Measurements from ENCODE around the gene ACP5. TPM values are rescaled to one million over a fixed set of nuclear protein-coding genes. Genes with fewer than 3 reads are reported as not detected.
"Not testable (repeated sequence)": the region's sequence is repeated elsewhere in the genome, so short reads cannot be mapped to it uniquely, and the experiment has no call there.

The ACP5 gene
- 4.1 and 6.8 TPM in 2 replicates for polyA plus RNA-seq (2014; cell fraction: cytosol; rRNA removed)
- 3.3 and 5.2 TPM in 2 replicates for polyA plus RNA-seq (2014; cell fraction: nucleus; rRNA removed)

DNA sequence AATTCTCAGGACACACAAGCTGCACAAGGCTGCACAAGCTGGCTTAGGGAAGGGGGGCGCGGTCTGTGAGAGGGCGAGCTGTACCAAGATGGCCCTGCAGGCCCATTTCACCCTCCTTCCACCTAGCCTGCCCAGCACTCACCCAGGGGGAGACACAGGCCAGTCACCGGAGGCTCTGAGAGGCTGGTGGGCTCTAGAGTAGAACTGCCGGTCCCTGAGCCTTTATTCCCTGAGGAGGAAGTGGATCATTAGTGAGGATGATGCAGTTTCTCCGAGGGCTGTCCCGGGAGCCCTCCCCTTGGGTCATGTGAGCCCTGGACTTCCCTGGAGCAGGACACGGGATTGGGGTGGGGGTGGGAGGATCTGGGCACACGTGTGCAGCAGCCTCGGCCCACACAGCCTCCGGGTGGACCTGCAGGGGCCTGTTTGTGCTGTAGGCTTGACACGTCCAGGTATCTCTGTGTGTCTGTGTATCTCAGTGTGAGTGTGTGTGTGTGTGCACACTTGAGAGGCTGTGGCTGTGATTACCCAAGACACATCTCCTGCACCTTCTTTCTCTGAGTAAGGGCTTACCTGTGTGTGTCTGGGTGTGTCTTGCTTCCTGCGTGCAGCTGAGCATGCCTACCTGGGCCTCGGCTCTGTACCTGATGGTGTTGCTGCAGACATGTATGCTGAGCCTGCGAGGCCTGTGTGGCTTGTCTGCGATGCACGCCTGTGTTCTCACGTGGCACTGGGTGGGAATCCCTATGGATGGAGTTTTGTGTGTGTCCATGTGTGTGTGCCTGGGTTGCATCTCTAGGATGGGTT, at the start of gene ACP5:
TSS of gene ACP5 (minus strand) at position 195 of the 807 bp plus-strand sequence. CDS start 328 bp downstream, outside the sequence.
- DNase-seq (ENCODE audit: low spot score), result peak; percentile 46

DNA sequence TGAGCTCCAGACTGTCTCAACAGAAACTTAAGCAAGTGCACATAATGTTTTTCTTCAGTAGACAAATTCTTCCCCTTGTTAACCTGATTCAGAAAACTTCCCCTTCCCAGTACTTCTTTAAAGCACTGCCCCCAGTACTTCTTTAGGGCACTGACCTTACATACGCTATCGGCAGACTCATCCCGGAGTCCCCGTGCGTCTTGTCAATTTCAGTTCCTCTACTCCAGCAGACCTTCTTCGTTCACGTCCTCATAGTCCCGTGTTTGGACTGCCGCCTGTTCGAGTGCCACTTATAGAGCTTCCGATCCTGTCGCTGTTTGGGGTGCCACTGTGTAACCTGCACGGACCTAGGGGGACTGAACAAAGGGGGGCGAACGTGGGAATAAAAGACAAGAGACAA, 48.8 kb upstream of the ACP5 start:
- DNase-seq (ENCODE audit: low spot score), result no peak

DNA sequence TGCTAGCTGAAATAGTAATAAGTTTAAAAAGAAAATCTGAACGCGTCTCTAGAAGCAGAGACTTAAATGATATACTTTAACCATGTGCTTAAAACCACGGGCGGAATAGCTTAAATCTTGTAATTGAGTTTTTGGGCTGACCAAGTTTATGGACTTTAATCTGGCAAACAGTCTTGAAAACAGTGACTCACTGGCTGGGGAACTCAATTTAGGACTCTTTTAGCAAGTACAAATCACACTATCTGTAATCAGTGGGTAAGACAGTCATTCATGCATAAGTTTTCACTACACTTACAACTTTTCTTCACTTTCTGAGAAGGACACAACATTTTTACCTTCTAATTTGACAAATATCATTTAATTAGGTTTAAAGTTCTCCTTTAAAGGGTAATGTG, 46.6 kb upstream of the ACP5 start:
- DNase-seq (ENCODE audit: low spot score), result no peak

DNA sequence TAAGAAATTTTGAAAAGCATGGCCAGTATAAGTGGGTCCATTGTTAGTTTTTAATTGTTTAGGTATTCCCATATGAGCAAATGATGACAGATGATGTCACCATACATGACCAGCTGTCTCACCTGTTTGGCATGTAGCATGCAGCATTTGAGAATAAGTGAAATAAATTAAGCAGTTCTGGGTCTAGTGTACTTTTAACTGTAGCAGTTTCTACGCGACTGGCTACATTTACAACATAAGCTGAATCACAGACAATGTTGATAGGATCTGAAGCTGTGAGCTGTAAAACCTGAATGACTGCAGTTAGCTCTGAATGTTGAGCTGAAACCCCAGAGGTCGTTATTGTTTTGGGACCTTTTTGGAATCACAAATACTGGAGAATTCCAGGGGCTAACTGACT, 45.0 kb upstream of the ACP5 start:
- not testable (repeated sequence) for DNase-seq (ENCODE audit: low spot score)

DNA sequence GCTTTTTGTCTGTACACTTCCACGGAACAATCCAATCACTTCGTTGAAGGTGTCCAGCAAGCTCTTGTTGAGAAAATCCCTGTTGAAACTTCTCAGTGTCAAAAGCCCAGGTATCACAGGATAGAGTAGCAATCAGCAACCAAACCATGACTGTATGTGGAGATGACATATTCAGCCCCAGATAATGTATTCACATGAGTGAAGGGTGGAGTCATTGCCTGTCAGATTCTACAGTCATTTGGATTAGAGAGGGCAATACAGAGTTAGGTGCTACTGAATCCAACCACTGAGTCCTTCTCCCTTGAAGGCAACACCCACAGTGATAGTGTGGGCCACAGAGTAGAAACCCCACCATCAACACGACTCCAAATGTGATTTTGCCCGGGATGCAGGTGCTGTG, 43.1 kb upstream of the ACP5 start:
- no peak for DNase-seq (ENCODE audit: low spot score)

DNA sequence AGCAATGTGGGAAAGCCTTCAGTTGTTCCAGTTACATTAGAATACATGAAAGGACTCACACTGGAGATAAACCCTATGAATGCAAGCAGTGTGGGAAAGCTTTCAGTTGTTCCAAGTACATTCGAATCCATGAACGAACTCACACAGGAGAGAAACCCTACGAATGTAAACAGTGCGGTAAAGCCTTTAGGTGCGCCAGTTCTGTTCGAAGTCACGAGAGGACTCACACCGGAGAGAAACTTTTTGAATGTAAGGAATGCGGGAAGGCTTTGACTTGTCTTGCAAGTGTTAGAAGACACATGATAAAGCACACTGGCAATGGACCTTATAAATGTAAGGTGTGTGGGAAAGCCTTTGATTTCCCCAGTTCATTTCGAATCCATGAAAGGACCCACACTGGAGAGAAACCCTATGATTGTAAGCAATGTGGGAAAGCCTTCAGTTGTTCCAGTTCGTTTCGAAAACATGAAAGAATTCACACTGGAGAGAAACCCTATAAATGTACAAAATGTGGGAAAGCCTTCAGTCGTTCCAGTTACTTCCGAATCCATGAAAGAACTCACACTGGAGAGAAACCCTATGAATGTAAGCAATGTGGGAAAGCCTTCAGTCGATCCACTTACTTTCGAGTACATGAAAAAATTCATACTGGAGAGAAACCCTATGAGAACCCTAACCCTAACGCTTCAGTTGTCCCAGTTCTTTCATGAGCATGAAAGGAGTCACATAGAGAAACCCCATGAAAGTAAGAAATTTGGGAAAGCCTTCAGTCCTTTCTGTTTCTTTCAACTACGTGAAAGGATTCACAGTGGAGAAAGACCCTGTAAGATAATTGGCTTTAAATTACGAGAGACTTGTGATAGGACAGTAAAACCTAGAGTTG, 40.0 kb upstream of the ACP5 start:
- DNase-seq (ENCODE audit: low spot score), result no peak

DNA sequence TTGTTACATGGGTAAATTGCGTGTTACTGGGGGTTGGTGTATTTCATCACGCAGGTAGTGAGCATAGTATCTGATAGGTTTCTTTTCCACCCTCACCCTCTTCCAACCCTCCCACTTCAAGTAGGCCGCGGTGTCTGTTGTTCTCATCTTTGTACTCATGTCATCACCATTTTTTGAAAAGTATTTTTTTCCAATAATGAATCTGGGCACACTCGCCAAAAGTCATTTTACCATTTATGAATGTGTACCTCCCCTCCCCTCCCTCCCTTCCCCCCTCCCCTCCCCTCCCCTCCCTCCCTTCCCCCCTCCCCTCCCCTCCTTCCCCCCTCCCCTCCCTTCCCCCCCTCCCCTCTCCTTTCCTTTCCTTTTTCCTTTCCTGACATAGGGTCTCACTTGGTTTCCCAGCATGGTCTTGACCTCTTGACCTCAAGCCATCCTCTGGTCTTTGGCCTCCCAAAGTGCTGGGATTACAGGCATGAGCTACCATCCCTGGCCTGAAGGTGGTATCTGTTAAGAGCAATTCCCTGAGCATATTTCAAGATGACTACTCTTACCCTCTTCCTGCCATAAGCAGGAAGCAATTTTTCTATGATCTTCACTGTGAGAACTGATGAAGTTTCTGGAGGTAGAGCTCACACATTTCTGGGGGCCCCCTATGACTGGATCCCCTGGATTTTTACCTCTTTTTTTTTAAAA, 35.5 kb upstream of the ACP5 start:
- DNase-seq (ENCODE audit: low spot score), result no peak

DNA sequence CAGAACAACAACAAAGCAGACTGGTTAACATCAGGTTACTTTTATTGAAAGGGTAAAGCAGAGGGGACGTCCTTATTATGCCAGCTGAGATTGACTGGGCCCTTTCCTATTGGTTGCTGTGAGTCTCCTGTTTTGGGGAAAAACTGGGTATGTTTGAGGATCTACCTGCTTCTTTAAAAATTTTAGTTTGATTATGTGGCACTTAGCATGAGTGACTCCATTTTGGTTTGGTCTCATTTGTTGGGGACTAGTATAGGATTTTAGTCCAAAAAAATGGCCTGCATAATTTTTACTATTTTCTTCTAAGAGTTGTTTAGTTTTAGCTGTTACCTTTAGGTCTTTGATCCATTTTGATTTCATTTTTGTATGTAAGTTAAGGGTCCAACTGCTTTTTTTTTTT, 34.3 kb upstream of the ACP5 start:
- no peak for DNase-seq (ENCODE audit: low spot score)

DNA sequence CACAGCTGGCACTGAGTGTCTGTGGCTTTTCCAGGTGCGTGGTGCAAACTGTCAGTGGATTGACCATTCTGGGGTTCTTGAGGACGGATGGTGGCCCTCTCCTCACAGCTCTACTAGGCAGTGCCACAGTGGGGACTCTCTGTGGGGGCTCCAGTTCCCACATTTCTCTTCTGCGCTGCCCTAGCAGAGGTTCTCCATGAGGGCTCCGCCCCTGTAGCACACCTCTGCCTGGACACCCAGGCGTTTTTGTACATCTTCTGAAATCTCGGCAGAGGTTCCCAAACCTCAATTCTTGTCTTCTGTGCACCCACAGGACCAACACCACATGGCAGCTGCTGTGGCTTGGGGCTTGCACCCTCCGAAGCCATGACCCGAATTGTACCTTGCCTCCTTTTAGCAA, 29.0 kb upstream of the ACP5 start:
- no peak for DNase-seq (ENCODE audit: low spot score)

DNA sequence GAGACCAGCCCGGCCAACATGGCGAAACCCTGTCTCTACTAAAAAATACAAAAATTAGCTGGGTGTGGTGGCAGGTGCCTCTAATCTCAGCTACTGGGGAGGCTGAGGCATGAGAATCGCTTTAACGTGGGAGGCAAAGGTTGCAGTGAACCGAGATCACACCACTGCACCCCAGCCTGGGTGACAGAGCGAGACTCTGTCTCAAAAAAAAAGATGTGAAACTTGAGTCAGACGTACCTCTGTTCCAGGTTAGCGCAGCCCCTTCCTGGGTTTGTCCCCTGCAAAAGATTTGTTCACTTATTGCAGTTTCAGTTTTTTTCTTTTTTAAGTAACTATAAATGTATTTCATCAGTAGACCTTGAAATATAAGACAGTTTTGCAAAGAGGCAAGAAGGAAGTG, 22.3 kb upstream of the ACP5 start:
- not testable (repeated sequence) for DNase-seq (ENCODE audit: low spot score)

DNA sequence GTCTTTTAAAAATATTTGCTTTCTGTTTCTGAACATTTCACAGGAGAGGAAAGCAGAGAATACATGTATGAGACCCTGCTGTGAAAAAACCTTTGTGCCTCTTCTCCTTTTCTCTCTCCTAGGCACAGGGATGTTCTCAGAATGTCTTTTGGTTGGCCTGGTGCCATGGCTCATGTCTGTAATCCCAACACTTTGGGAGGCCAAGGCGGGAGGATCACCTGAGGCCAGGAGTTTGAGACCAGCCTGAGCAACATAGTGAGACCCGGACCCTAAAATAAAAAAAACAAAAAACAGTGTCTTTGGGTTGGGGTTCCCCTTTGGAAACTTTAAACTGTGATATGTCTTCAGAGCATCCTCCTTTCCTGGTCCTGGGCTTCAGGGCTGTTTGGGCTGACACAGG, 21.3 kb upstream of the ACP5 start:
- DNase-seq (ENCODE audit: low spot score), result no peak

DNA sequence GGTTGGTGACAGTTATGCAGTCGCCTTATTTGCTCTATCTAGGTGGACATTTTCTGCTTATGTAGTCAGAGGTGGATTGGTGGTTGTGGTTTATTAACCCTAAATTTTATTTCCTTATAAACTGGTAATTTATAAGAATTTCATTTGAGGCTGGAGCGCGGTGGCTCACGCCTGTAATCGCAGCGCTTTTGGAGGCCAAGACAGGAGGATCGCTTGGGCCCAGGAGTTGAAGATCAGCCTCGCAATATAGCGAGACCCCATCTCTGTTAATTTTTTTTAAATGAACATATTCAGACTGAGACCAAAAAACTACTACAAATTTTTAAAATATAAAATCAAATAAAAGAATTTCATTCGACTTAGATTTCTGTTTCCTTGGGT, 20.6 kb upstream of the ACP5 start:
- no peak for DNase-seq (ENCODE audit: low spot score)

DNA sequence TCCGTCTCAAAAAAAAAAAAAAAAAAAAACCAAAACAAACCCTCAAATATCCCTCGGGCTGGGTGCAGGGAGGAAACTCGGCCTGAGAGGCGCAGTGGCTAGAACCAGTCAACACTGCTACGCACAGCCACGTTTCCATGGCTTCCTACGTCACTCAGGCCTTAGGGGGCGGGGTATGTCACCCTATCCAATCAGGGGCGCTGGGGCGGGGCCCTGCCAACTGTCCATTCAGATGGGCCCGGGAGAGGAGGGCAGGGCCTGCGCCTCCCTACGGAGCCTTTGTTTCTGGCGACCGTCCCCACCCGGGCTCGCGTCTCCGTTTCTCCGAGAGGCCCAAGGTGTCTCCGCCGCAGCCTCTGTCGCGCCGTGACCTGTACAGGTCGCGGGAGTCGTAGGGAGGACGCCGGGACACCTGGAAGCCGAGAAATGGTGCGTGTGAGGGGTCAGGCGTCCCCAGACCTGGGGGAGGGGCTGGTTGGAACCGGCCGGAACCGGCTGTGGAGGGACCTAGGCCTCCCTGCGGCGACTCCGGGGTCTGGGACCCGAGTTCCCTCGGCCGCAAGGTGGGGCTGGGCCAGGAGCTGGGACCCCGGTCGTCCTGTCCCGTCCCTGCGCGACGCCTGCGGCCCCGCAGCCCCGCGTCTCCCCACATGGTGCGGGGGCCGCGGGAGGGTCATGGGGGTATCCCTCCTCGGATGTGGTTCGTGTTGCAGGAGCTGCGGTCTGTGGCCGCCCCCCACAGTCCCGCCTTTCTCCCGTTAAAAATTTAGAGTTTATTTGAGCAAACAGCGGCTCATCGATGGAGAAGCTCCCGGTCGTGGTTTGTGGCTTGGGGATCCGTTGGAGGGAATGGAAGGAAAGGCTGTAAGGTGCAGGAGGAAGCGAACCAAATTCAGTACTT, 20.0 kb upstream of the ACP5 start, which contains the start of gene ZNF627:
TSS of gene ZNF627 (plus strand) at position 282 of the 901 bp plus-strand sequence. CDS start at position 427, 145 bp downstream.
- DNase-seq (ENCODE audit: low spot score), result peak; percentile 96

DNA sequence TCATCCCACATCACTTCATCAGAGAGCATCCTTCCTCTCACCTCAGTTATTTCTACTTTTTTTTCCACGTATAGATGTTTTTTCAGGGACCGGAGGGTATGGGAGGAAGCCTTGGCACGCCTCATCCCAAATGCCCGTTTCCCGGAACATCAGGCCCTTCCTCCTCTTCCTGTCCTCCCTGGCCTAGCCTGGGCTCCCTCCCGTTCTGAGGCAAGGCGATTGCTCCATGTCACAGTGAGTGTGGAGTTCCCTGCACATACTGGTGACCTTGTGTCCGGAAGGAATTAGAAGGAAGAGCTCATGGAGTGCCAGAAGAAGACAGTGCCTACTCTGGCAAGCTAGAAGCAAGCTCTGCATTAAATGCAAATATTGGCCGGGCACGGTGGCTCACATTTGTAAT, 18.7 kb upstream of the ACP5 start:
- no peak for DNase-seq (ENCODE audit: low spot score)

DNA sequence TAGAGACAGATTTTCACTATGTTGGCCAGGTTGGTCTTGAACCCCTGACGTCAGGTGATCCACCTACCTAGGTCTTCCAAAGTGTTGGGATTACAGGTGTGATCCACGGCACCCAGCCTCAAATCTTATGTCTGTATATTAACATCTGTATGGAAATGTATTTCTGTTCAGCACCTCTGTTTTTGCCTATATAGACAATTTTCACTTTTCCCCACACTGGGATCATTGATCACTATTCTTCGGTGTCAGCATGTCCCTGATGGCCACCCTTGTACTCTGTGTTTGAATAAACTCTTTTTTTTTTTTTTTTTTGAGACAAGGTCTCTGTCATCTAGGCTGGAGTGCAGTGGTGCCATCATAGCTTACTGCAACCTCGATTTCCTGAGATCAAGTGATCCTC, 16.6 kb upstream of the ACP5 start:
- no peak for DNase-seq (ENCODE audit: low spot score)

DNA sequence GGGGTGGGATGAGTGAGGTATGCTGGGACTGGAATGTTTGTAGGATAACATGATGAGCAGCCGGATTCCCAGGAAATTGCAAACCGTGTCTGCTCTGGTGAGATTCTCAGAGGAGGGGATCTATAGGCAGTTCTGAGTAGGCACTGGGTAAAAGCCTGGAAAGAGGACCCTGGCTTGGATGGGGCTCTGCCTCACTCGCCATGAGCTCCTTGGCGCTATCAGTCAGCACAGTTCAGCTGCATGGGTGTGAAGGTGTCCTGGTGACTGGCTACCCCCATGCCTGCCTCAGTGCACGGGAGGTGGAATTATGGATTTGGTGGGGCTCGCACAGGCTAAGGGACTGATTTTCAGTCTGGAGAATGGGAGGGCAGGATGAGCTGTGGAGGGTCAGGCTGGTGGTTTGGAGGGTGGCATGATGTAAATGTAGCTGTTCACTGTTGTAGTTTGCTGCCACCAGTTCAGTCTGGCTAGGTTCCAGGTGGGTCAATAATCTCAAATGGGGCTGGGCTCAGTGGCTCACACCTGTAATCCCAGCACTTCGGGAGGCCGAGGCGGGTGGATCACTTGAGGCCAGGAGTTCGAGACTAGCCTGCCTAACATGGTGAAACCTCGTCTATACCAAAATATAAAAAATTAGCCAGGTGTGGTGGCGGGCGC, 10.7 kb upstream of the ACP5 start:
- no peak for DNase-seq (ENCODE audit: low spot score)

DNA sequence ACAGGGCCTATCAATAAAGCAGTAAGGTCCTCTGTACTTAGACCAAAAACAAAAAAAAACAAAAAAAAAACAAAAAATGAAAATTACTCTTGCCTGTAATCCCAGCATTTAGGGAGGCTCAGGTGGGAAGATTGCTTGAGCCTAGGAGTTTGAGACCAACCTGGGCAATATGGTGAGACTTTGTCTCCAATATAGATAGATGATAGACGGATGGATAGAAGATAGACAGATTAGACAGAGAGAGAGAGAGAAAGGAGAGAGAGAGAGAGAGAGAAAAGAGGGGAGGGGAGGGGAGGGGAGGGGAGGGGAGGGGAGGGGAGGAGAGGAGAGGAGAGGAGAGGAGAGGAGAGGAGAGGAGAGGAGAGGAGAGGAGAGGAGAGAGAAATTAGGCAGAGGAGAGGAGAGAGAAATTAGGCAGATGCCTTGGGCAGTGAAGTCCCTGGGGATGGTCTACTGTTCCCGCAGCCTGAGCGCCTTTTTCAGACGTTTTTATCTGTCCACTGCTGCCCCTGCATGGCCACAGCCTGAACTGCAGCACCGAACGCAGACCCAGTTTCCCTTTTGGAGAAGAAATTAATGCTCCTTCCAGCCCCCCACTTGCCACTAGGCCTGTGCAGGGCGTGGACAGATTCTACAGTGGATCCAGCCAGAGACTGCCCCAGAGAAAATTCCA, 10.0 kb upstream of the ACP5 start:
- DNase-seq (ENCODE audit: low spot score), result peak; percentile 75

DNA sequence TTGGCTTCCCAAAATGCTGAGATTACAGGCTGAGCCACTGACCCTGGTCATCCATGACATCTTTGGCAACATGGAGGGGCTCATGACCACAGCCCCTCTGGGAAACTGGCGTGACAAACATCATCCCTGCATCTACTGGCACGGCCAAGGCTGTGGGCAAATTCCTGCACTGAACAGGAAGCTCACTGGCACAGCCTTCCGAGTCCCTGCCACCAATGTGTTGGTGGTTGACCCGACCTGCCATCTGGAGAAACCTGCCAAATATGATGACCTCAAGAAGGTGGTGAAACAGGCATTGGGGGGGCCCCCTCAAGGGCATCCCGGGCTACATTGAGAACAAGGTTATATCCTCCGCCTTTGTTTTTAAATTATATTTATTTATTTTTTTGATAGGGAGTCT, 8.9 kb upstream of the ACP5 start:
- no peak for DNase-seq (ENCODE audit: low spot score)

DNA sequence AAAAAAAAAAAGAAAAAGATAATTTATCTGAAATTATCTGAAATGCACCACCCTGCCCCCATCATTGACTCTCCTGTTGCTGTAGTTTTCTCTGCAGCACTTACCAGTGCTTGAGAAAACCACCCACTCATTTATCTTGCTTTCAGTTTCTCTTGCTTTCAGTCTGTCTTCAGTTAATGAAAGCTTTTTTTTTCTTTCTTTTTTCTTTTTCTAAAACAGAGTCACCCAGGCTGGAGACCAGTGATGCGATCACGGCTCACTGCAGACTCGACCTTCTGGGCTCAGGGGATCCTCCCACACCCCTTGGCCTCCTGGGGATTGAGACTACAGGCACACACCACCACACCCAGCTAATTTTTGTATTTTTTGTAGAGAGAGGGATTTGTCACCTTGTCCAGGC, 4.3 kb upstream of the ACP5 start:
- no peak for DNase-seq (ENCODE audit: low spot score)

DNA sequence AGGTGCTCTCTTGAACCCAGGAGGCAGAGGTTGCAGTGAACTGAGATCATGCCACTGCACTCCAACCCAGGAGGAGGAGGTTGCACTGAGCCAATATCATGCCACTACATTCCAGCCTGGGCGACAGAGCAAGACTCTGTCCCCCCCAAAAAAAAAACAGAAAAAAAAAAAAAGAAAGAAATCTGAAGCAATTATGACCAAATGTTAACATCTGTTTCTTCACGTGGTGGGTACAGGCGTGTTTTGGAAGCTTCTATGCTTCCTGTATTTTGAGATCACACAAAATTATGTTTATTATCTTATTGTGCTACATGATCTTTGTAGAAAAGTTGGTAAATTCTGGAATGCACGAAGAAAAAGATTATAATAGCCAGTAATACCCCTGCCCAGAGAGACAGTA, 2.7 kb upstream of the ACP5 start:
- DNase-seq (ENCODE audit: low spot score), result no peak

All from SK-N-DZ (cell line).